GM19035 (cell line): ENCODE measurements around the gene NDST4.
"Not testable (repeated sequence)": the region's sequence is repeated elsewhere in the genome, so short reads cannot be mapped to it uniquely, and the experiment has no call there.

Source experiments
- ATAC-seq: cut with Tn5 transposase; IDR thresholded peaks from one replicate; pipeline ENCODE4 v1.9.1; 2021; ENCODE audit not compliant: unreplicated experiment

Gene NDST4

DNA sequence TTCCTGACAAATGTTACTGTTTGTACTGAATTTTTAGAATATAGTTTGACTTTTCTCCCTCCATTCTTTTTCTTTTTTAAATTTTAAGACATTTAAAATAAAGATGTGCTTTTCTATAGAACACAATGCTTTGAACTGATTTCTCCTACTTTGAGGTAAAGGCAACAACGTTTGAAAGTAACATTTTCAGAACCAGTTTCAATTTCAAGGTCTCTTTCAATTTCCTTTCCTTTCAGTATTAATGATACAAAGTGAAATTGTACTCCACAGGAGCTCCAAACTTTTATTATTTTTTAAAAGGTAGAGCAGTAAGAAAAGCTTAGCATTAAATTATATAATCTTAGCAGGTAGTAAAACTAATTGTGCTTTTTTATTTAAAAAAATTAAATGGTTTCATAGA is 54.9 kb downstream of the NDST4 start:
- ATAC-seq: no peak

DNA sequence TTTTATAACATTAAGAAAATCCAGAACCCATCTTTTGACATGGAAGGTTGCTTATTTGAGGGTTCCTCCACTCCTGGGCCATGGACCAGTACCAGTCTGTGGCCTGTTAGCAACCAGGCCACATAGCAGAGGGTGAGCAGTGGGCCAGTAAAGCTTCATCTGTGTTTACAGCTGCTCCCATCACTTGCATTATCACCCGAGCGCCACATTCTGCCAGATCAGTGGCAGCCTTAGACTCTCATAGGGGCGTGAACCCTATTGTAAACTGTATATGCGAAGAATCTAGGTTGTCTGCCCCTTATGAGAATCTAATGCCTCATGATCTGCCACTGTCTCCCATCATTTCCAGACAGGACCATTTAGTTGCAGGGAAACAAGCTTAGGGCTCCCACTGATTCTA is 58.6 kb downstream of the NDST4 start:
- ATAC-seq: peak; percentile 78

DNA sequence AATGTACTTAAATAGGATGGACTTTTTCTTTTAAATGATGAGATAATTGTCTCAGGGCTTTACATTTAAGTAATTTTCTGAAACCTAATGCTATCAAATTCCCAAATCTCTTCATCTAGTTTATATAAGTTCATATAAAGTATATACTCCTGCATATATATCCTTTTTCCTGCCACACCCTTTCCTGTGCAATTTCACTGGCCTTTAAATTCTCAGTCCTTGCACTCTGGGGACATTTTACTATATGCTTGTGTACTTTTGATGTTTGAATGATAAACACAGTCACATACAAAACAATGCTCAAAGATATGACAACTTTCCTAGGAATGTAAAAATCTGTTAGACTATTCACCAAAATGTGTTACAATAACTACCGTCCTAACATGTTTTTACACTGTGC is 60.1 kb downstream of the NDST4 start:
- ATAC-seq: no peak

DNA sequence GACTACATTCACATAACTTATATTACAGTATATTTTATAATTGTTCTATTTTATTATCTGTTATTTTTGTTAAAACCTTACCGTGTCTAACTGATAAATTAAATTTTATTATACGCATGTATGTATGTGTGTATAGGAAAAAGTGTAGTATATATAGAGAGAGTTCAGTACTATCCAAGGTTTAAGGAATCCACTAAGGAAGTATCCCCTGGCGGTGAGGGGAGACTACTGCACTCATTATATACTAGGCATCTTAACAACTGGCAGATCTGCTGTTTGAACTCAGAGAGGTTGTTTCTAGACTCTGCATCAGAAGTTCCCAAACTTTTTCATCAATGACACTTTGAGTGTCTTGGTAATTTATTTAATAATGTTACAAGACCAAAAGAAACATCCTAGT is 70.9 kb downstream of the NDST4 start:
- no peak for ATAC-seq

DNA sequence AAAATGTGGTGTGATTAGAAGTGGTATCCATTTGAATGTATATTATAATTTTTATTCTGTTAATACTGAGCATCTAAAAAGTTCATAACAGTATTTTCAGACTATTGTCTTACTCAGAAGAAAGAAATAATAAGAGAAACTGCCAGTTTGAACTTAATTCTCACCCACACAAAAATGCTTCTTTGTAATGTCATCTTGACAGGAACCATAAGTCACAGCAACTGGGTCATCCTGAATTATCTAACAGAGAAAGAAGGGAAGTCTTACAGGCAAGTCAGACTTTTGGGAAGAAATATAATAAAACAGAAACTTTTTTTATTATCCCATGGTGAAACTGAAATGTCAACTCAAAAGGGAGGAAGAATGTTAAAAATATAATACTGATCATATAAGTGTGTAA is 83.1 kb downstream of the NDST4 start:
- no peak for ATAC-seq

DNA sequence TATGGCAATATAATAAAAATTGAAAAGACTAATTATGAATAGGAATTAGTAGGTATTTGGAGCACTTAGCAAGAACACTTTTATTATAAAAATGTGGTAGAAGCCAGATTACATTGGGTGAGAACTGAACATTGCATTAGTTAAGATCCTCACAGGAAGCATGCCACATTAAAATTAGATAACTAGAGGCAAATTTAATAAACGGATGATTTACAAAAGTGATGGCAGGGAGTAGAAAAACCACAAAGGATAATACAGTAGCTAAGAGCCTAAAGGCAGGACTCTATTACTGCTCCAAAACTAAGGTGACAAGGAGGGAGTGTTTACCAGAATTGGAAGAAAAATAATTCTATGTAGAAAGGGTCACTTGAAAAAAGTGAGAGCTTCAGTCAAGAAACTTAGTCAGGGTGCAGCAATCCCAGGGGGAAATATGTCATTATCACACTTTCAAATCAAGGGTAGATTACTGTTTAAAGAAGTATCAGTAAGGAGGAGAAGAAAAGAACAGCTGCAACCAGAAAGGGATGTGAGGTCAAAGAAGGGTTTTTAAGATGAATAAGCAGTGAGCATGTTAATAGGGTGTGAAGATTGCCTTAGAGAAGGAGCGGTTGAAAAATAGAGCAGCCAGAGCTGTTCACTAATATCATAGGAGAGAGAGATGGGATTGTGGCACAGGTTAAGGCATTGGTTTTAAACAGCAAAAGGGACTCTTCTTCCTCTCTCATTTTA is 84.6 kb downstream of the NDST4 start:
- ATAC-seq: no peak

DNA sequence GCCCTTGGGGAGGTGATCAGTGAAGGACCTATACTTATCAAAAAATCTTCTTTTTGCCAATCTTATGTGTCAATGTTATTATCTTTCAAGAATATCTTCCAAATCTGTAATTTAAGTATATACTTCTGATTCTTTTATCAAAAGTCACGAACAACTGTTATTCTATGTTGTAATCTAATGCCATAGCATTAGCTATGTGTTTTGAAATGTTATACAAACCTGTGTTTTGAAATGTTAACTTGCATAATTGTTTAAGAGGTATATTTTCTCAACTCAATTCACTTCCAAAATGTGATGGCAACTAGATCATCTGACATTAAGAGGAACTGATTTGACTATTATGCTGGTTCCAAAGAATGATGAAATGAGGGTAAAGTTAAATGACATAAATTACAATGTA is 113.5 kb downstream of the NDST4 start:
- ATAC-seq: no peak

DNA sequence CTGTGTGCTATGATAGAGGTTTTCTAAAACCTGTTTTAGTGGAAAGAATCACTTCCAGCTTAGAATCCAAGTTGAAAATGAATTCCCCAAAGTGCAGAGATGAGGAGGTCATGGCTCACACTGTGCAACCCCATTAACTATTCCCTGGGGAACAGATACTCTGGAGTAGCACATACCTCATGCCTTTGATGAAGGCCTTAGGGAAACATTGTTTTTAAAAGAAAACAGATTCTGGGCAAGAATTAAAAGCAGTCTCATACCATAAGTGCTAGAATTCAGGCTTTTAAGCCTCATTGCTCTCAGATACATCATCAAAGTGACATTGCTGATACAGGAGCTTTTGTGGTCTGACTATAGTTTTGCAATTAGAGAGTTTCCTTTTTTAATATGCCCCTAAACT is 115.1 kb downstream of the NDST4 start:
- ATAC-seq: no peak

DNA sequence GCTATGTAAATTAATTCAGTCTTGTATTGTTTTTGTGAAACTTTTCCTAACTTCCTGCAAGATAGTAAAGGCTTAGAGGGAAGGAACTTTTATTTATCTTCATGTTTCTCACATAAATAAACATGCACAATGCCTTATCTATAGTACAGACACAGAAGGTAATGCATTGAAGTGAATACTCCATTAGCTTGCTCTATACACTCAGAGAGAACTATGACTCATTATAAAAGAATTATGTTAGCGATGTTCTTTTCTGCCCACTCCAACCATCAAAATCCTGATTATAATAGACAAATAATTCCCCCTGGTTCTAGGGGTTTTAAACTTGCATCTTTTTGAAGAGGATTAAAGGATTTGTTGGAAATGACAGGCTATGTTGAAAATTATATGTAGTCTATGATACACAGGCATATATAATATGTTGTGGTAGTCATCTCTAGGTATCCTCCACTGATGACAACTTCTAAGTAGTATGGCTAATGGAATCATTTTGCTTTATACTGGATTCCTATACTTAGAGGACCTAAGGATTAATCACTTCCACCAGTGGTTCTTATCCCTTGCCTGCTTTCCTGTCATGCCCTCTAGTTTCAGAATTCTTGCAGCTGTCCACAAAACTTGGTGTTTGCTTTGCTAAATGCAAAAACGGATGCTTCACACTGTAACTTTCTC is 115.7 kb downstream of the NDST4 start:
- ATAC-seq: no peak

DNA sequence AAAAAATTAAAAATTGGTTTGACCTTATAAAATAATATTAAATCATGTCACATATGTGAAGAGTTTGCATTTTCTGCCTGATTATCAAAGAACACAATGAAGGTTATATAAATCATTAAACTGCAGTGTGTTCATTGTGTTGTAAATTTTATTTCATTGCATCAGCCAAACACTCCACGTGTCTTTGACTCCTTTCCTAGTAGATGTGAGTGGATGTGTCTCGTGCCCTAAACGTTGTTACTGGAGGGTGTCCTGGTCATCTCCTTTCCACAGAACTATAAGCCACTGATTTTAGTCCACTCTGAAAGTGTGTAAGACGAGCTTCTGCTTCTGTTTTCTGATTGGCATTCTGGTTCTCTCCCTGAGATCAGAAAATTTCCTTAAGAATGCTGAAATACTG is 127.3 kb downstream of the NDST4 start:
- no peak for ATAC-seq

DNA sequence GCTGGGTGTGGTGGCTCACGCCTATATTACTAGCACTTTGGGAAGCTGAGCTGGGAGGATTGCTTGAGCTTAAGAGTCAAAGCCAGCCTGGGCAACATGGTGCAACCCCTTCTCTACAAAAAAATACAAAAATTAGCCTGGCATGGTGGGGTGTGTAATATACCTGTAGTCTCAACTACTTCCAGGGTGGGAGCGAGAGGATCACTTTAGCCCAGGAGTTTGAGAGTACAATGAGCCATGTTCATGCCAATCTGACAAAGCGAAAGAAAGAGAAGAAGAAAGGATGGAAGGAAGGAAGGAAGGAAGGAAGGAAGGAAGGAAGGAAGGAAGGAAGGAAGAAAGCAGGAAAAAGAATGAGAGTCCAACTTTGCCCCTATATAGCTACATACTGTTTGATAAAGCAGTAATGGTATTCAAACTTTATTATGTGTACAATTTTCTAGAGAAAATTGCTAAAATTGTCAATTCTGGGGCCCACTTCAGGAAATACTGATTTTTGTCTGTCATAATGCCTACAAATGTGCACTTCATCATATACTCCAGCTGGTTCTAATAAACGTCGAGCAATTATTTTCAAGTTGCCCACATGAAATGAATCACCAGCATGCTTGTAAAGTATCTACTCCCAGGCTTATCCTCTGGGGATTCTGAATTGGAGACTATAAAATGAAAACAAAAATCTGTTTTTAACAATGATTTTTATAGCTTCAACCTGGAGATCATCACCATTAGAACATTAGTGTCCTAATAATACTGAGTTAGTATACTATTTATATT is 132.3 kb downstream of the NDST4 start:
- ATAC-seq: no peak

DNA sequence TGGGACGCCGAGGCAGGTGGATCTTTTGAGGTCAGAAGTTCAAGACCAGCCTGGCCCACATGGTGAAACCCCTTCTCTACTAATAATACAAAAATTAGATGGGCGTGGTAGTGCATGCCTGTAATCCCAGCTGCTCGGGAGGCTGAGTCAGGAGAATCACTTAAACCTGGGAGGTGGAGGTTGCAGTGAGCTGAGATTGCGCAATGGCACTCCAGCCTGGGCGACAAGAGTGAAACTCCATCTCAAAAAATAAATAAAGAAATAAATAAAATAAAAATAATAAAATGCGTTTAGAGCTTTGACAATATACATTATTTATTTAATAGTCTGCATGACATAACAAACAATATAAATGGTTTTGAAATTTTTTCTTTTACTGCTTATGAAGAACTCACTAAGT is 133.0 kb downstream of the NDST4 start:
- ATAC-seq: not testable (repeated sequence)

DNA sequence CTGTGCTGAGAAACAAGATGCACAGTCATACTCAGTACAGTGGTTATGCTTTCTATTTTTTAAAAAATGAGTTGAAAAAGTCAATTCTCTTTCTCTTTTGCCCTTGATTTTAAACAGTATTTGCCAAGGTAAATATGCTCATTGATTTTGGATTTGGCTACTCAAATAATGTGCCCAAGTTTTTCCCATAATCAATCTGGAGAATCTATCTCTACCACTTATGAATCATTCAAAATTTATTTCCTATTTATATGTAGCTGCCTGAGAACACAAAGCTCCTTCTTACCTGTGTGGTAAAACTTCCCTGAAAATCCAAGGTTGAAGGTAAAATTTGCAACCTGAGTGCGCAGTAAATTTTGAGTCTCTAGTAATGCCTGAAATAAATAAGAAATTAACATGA is 136.5 kb downstream of the NDST4 start:
- no peak for ATAC-seq

DNA sequence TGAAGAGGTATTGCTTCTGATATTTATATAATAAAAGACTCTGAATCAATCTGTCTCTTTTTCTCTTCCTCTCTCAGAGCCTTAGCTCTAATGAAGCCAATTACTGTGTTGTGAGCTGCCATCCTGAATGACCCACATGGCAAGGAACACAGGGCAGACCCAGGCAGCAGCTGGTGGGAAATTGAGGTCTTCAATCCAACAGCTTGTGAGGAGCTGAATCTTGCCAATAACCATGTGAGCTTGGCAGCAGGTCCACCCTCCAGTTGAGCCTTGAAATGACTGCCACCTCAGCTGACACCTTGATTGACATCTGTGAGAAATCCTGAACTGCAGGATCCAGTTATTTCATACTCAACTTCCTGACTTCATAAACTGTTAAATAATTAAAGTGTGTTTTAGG is 149.4 kb downstream of the NDST4 start:
- ATAC-seq: no peak

DNA sequence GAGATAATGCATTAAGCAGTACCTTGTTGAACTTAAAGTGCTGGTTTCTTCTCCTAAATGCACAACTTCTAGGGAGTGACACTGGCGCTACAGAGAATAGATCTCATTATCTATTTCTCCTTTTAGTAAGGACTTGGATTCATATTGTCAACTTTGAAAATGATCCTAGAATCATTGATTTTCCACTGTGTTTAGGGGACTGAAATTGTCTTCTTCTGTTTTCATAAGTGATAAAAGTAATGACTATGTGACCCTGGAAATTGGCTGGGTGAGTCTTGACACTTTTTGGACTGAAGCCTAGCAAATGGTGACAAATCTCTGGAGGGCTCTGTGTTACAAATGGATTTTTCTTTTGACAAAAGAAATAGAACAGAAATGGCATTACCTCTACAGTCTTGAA is 167.8 kb downstream of the NDST4 start:
- ATAC-seq: no peak

DNA sequence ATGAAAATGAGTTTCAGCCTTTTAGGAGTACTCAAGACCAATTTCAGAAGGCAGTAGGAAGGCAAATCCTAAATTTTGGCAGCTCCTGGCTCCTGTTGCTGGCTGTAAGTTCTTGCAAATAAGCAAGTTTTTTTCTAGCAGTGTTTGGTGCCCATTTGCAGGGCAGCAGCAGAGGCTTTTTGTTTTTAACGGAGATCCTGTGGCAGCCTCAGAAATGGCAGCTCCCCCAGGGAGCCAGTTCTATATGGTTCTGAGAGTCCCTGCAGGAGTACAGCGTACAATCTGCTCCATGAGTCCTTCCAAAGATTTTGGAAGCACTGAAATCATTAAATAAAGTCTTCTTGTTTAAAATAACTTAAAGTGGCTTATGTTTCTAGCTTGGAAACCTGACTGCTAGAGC is 171.9 kb downstream of the NDST4 start:
- no peak for ATAC-seq

DNA sequence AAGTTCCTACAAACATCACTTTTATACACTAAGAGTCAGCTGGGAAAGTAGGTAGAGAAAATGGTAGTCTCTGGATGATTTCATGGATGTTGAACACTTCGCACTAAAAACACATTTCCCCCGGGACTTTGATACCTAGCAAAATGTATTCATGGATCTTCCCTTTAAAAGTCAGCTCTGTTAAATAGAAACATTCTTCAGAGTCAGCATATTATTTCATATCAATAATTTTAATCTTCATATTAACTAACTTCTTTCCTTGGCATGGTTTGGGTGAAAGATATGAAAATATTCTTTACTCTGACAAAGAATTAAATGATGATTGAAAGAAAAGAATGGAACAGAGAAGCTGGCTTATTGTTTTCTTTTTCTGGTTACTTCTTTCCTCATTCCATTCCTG is 185.5 kb downstream of the NDST4 start:
- ATAC-seq: no peak

DNA sequence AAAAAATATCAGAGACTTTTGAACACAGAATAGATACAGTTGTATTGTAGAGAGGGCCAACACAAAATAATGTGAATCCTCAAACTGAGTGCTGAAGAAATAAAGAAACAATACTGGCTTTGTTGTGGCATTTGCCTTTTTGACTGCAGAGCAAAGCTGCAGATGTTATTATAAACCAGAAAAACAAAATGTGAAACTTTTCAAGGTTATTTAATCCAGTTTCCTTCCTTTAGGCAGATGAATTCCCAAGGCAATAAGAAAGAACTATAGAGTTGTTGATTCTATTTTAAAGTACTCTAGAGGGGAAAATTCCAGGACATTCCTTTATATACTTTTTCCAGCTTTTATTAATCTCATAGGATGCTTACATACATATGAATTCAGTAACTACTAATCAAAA is 186.8 kb downstream of the NDST4 start:
- no peak for ATAC-seq

DNA sequence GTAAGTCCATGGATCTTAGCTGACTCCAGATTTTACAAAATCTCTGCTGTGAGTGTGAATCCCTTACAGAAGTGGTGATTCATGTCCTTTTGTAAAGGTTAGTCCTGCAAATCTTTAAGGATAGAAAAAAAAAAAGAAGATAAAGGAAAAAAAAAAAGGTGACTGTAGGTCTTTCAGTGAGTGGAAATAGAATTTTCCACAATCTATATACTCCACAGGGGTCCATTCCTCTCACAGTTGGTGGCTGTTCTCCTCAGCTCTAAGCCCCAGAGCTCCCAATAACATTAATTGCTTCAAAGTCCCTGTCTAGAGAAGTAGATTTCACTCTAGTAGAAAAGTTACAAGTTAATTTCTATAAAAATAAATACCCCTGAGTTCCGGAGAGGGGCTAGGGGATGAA is 189.1 kb downstream of the NDST4 start:
- no peak for ATAC-seq

DNA sequence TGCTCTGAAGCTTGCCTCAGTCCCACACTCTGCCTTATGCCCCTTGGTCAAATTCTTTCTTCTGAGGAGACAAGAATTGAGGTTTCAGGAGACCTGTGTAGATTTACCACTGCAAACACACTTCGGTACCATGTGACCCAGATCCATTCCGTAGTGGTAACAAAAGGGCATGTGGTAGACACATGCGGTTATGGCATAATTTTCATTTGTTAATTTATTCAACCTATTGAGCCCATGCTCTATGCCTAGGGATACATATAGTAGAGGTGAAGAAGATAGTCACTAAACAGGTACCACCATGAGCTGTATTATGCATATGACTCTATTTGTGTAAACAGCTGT is 190.9 kb downstream of the NDST4 start:
- ATAC-seq: no peak

DNA sequence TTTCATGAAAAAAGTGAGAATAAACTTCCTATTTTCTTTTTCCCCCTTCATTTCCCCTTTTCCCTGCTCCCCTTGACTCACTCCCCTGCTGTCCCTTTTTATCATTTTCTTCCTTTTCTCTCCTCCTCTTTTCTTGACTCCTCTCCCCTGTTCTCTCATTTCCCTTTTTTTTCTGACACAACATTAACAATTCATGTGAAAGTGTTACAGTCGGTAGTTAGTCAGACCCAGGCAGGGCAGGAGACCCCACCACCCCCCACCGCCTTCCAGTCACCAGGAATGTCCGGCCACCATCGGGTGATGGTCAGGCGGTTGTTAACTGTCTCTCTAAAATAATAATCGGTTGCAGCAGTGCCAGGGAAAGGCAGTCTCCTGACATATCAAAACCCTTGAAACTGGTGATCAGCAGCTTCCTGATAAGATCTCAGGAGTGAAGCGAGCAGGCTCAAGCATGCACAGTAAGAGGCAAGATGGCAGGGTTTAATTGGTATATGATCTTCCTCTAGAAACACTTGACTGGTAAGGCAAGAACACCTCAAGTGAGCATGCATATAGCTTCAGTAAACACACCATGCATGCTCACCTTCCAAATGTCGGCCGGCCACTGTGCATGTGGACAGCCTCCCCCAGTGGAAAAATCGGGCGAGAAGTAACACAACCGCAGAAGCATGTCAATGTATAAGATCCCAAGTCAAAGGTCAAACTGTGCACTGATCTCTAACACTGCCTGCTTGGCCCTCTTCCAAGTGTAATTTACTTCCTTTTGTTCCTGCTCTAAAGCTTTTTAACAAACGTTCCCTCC is 191.4 kb downstream of the NDST4 start:
- no peak for ATAC-seq

DNA sequence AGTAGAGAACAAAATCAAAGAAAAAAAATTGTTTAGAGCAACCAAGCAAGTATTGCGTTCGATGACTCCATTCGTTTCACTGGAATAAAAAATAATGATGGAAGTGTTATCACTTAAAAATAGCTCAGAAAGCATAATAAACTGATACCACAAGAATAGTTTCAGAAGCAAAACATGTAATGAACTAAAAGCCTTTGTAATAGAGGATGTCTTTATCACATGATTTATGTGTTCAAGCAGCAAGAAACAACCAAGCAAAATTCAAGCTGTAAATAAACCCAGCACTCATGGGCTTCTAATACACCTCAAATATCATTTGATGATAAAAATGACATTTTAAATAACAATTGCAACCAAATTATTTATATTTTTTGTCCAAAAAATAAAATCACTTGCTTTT is 192.2 kb downstream of the NDST4 start:
- ATAC-seq: no peak
